Naive thymus-derived CD8-positive, alpha-beta T cell (primary cell): ENCODE measurements around the gene LILRB3. TPM values are rescaled to one million over a fixed set of nuclear protein-coding genes. Genes with fewer than 3 reads are reported as not detected.
"Not testable (repeated sequence)": the region's sequence is repeated elsewhere in the genome, so short reads cannot be mapped to it uniquely, and the experiment has no call there.

Experiments used
- ATAC-seq, 2 donors: fragments of 150-1000 bp; cut with Tn5 transposase in 1 of 2; sonication (Bioruptor Pico), chemical (Tn5 transposase) in 1 of 2; 1 replicate in 1 of 2; 2 replicates in 1 of 2; pipeline ENCODE4 v1.10.0; 2021; ENCODE audit warnings: mild to moderate bottlenecking in 2 of 2, moderate library complexity in 2 of 2
- POLR2A ChIA-PET: fragments of 350-600 bp; sonication (Branson Sonifier 250); formaldehyde crosslinking; loops from one replicate; lab custom pipeline; 2021; ENCODE audit warnings: antibody characterized with exemption; lab: Charles Lee
- DNase-seq, 10 donors: peaks; one replicate each; pipeline versions ENCODE4 v3.0.0 to v3.0.0-alpha.2; 2020 to 2022
- H3K27ac Mint-ChIP-seq, 10 donors: one replicate each; pipeline ENCODE4 v1.8.0; 2020 to 2022; ENCODE audit warnings: mild to moderate bottlenecking in 10 of 10, mixed read lengths in 10 of 10, moderate library complexity in 4 of 10, inconsistent platforms in 1 of 10
- H3K27me3 Mint-ChIP-seq, 5 donors: one replicate each; pipeline ENCODE4 v1.8.0; 2021 to 2022; ENCODE audit warnings: mixed read lengths in 5 of 5
- H3K36me3 Mint-ChIP-seq, 3 donors: one replicate each; pipeline ENCODE4 v1.8.0; 2020 to 2022; ENCODE audit warnings: mixed read lengths in 3 of 3, mild to moderate bottlenecking in 2 of 3, inconsistent platforms in 1 of 3
- H3K4me1 Mint-ChIP-seq, 4 donors: one replicate each; pipeline ENCODE4 v1.8.0; 2021 to 2022; ENCODE audit warnings: mixed read lengths in 4 of 4
- H3K4me3 Mint-ChIP-seq, 10 donors: one replicate each; pipeline ENCODE4 v1.8.0; 2020 to 2022; ENCODE audit warnings: mild to moderate bottlenecking in 10 of 10, mixed read lengths in 10 of 10, moderate library complexity in 6 of 10, inconsistent platforms in 1 of 10
- H3K9me3 Mint-ChIP-seq, 9 donors: one replicate each; pipeline ENCODE4 v1.8.0; 2020 to 2022; ENCODE audit warnings: mixed read lengths in 9 of 9, mild to moderate bottlenecking in 3 of 9, inconsistent platforms in 1 of 9, moderate library complexity in 1 of 9
- polyA plus RNA-seq, 3 donors: library from polyadenylated mRNA; unstranded; fragments of 300-500 nt; fragmentation: Illumina TruSeq; gene quantifications; one replicate each; pipeline ENCODE4 v1.2.3, GENCODE V29; 2021
- total RNA-seq, 8 experiments: library from RNA in 2 of 8; stranded (reverse) in 2 of 8; gene quantifications; one replicate each; pipeline ENCODE4 v1.2.3 and lab custom pipeline; 2021 to 2026

LILRB3 gene
- total and polyA plus RNA-seq, 5 experiments from 2014 or later = 0.62 TPM; not detected in 4

DNA sequence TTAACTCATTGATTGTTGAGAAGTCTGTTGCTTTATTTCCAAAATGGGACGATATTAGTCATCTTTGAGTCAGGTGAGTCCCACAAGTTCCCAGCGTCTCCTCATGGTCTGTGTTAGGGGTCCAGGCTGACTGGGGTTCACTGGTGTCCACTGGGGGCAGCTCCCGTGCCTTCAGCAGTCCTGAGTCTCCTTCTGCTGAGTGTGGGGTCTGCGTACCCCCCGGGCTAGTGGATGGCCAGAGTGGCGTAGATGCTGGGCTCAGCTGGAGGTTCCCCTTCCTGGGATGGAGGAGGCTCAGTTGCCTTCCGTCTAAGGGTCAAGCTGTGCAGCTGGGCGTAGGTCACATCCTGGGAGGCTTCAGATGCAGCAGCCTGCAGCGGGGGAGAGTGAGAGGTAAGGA, 5.9 kb downstream of the LILRB3 start:
- H3K27ac Mint-ChIP-seq = no peak overlapping the region
- H3K9me3 Mint-ChIP-seq = no peaks in the 10 kb centered on the region
- peaks cover 0 to 5% (median 0%) of the 10 kb centered on the region in 3 donors for H3K36me3 Mint-ChIP-seq
- DNase-seq (no peak), ATAC-seq (no peak)
- H3K27me3 Mint-ChIP-seq = peaks cover 0 to 4% (median 0%) of the 10 kb centered on the region in 5 donors
- no peak overlapping the region for H3K4me3 Mint-ChIP-seq
- POLR2A ChIA-PET = no interaction called here
- H3K4me1 Mint-ChIP-seq = peaks cover 0 to 4% (median 2%) of the 10 kb centered on the region in 4 donors

DNA sequence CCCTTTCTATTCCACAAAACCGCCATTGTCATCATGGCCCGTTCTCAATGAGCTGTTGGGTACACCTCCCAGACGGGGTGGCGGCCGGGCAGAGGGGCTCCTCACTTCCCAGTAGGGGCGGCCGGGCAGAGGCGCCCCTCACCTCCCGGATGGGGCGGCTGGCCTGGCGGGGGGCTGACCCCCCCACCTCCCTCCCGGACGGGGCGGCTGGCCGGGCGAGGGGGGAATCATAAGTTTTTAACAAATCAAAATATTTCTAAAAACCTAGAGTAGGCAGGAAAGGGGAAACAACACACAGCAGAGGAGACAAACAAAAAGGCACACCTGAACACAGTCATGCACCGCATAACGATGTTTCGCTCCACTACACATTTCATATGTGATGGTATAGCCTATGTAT, 8.1 kb downstream of the LILRB3 start:
- H3K9me3 Mint-ChIP-seq, H3K27me3 Mint-ChIP-seq, H3K27ac Mint-ChIP-seq, H3K4me3 Mint-ChIP-seq, POLR2A ChIA-PET, H3K36me3 Mint-ChIP-seq, DNase-seq, ATAC-seq: not testable (repeated sequence)
- peaks cover 12 to 21% (median 17%) of the 10 kb centered on the region in 4 donors for H3K4me1 Mint-ChIP-seq

DNA sequence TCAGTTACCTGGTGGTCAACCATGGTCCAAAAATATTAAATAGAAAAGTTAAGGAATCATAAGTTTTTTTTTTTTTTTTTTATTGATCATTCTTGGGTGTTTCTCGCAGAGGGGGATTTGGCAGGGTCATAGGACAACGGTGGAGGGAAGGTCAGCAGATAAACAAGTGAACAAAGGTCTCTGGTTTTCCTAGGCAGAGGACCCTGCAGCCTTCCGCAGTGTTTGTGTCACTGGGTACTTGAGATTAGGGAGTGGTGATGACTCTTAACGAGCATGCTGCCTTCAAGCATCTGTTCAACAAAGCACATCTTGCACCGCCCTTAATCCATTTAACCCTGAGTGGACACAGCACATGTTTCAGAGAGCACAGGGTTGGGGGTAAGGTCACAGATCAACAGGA, 8.6 kb downstream of the LILRB3 start:
- ATAC-seq, H3K27me3 Mint-ChIP-seq, H3K9me3 Mint-ChIP-seq, H3K27ac Mint-ChIP-seq, H3K36me3 Mint-ChIP-seq, H3K4me3 Mint-ChIP-seq, POLR2A ChIA-PET, DNase-seq: not testable (repeated sequence)
- H3K4me1 Mint-ChIP-seq = peaks cover 13 to 27% (median 22%) of the 10 kb centered on the region in 4 donors

DNA sequence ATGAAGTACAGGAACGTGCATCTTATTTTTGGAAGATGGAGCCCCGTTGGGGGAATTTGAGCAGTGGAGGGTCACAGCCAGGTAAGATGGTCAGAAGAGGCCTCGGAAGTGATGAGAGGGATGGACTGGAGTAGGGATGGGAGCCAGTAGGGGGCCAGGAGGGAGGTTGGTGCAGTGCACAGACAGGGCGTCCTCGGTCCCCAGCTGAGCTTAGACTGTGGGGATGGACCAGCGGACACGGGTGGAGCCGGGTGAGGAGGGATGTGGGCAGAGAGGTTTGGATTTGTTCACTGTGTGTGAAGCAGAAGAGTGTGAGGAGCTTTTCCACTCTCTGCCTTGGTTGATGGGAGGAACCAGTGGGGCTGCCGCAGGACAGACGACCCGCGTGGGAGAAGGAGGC, 11.6 kb downstream of the LILRB3 start:
- DNase-seq = no peak
- H3K27ac Mint-ChIP-seq = peak overlapping the region; percentile 34 to 93 (median 84)
- no peaks in the 10 kb centered on the region for H3K9me3 Mint-ChIP-seq
- H3K27me3 Mint-ChIP-seq = no peaks in the 10 kb centered on the region
- peaks cover 24 to 54% (median 51%) of the 10 kb centered on the region in 4 donors for H3K4me1 Mint-ChIP-seq
- POLR2A ChIA-PET = interaction anchor here (0.7 to 2.5 kb wide), 4 partner anchors 10 to 338 kb away, joined by 3 to 15 read pairs (median 6); partner anchors contain the start of genes MBOAT7 and RPS9
- H3K36me3 Mint-ChIP-seq = peaks cover 0 to 28% (median 3%) of the 10 kb centered on the region in 3 donors
- H3K4me3 Mint-ChIP-seq = peak overlapping the region in 9 of 10 donors; percentile 15 to 73 (median 56)
- no peak for ATAC-seq

DNA sequence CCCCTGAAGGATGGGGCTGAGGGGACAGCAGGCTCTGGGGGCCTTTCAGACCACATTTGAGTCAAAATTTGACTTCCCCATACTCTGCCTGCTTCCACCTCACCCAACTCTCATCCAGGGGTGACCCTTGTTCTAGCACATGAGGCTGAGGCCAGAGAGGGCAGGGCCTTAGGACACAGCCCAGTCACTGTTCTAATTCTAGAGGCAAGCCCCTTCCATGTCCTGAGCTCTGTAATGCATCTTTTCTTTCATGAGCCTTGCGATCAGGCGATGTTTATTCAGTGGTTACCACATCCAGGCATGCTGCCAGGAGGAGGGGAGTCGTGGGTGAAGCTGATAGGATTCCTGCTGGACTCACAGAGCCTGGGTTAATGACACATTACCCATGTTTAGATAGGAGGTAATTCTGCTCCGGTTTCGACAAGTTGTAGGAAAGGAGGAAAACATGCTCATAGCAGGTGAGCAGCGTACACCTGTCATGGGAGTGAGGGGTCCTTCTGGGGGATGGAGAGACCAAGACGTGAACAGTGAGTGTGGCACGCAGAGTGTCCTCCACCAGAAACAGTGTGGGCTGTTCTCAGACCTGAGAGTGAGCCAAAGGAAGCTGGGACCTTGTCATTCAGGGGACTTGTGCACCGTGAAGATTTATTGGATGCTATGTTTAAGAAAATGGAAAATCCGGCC, 12.9 kb downstream of the LILRB3 start:
- peaks cover 27 to 66% (median 63%) of the 10 kb centered on the region in 4 donors for H3K4me1 Mint-ChIP-seq
- H3K4me3 Mint-ChIP-seq = peak overlapping the region; percentile 30 to 81 (median 68)
- peaks cover 0 to 41% (median 11%) of the 10 kb centered on the region in 3 donors for H3K36me3 Mint-ChIP-seq
- H3K9me3 Mint-ChIP-seq = no peaks in the 10 kb centered on the region
- no peaks in the 10 kb centered on the region for H3K27me3 Mint-ChIP-seq
- ATAC-seq (no peak), DNase-seq (no peak)
- H3K27ac Mint-ChIP-seq = peak overlapping the region; percentile 25 to 93 (median 84)
- POLR2A ChIA-PET = interaction anchor here (2.1 to 2.5 kb wide), 3 partner anchors 9 to 21 kb away, joined by 8 to 15 read pairs (median 8); partner anchors contain the start of genes MBOAT7, RPS9 and TSEN34

DNA sequence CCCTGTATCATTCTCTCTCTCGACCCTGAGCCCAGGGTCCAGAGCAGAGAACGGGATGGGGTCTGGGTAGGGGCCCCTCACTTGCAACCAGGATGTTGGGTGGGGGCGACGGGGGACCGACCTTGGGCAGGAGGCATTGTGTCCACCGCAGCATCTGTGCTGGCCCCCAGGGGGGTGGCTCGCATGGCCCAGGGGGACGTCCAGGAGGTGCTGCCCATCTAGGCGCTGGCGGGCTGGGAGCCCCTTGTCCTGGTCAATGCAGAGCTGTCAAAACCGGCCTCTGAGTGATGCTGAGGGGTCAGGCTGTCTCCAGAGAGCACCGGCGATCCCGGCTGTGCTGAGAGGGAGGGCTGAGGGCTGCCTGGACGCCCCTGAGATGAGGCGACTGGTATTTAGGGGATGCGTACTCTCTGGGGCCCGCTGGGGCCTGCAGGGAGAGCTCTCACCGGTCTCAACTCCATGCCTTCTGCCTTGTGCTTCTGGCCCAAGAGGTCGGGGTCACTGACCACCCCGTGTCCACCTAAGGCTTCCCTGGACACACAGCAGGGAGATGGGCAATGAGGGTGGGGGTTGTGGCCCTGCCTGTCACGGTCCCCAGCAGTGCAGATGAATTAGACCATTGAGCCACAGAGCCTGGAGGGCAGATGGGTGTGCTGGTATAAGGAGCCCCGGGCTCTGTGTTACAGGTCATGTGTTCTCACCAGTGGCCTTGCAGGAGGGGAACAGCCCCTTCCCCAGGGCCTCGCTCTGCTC, 13.6 kb downstream of the LILRB3 start:
- H3K4me1 Mint-ChIP-seq = peaks cover 29 to 74% (median 69%) of the 10 kb centered on the region in 4 donors
- peaks cover 0 to 48% (median 12%) of the 10 kb centered on the region in 3 donors for H3K36me3 Mint-ChIP-seq
- peak overlapping the region in 8 of 10 donors; percentile 15 to 89 (median 68) for H3K27ac Mint-ChIP-seq
- H3K9me3 Mint-ChIP-seq = no peaks in the 10 kb centered on the region
- DNase-seq = no peak
- H3K4me3 Mint-ChIP-seq = peak overlapping the region in 8 of 10 donors; percentile 2 to 81 (median 46)
- no peaks in the 10 kb centered on the region for H3K27me3 Mint-ChIP-seq
- ATAC-seq = no peak
- POLR2A ChIA-PET = interaction anchor here (1.4 to 2.5 kb wide), 4 partner anchors 8 to 240 kb away, joined by 5 to 15 read pairs (median 8); partner anchors contain the start of genes LENG8, MBOAT7, RPS9 and TSEN34

DNA sequence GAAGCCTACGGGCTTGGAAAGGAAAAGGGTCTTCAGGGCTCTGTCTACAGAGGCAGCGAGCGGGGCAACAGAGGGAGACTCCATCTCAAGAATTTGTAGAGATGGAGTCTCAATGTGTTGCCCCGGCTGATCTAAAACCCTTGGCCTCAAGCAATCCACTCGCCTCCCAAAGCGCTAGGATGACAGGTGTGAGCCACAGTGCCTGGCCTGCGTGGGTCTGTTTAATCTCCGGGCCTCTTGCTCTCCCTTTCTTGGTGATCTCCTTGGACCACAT, 14.1 kb downstream of the LILRB3 start:
- POLR2A ChIA-PET = interaction anchor here (1.4 to 2.1 kb wide), 3 partner anchors 17 to 240 kb away, joined by 5 to 8 read pairs (median 7); partner anchors contain the start of genes LENG8 and TSEN34
- no peak for ATAC-seq
- Mint-ChIP-seq H3K4me3 (peak overlapping the region in 8 of 10 donors; percentile 19 to 74 (median 45)), H3K27ac (peak overlapping the region in 6 of 10 donors; percentile 15 to 86 (median 58)), H3K36me3 (peaks cover 0 to 53% (median 12%) of the 10 kb centered on the region in 3 donors), H3K27me3 (no peaks in the 10 kb centered on the region), H3K9me3 (no peaks in the 10 kb centered on the region), H3K4me1 (peaks cover 29 to 79% (median 72%) of the 10 kb centered on the region in 4 donors)
- no peak for DNase-seq

DNA sequence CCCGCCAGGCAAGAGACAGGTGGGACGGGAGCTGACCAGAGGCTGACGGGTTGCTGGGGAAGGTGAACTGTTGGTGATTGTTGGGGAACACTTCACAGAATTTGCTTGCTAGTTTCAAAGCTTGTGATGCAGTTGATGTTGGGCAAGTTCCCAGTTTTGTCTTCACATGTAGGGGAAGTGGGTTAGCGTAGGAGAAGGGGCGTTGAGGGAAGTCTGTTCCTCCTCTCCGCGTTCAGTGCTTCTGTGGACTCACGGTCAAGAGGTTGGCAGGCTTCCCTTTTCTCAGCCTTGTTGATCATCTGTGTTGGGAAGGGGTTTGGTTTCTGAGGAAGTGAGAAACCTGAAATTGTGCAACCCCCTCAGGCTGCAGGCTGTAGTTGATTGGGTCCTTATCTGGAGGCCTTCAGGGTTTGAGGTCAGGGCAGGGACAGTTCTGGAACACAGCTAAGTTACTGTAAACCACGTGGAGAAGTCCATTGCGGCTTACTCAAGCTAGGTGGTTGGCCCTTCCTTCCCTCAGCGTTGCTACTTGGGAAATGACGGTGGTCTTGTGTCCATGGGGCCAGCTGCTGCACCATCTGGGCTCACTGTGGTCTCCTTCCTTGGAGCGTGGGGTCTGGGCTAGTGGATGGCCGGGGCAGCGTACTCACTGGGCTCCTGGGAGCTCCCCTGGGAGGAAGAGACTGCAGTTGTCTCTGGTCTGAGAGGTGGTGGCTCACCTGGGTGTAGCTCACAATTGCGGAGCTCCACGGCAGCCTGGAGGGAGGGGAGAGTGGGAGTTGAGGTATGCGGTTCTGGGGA, 14.6 kb downstream of the LILRB3 start:
- Mint-ChIP-seq H3K36me3 (peaks cover 0 to 58% (median 13%) of the 10 kb centered on the region in 3 donors), H3K27me3 (no peaks in the 10 kb centered on the region), H3K9me3 (no peaks in the 10 kb centered on the region), H3K27ac (peak overlapping the region; percentile 19 to 89 (median 64)), H3K4me1 (peaks cover 29 to 84% (median 77%) of the 10 kb centered on the region in 4 donors), H3K4me3 (peak overlapping the region; percentile 22 to 74 (median 43))
- ATAC-seq (peak; percentile 4 to 46), DNase-seq (peak in 9 of 10 donors; percentile 21 to 72 (median 45))
- POLR2A ChIA-PET = interaction anchor here (0.9 to 1.4 kb wide), 3 partner anchors 17 to 241 kb away, joined by 3 to 7 read pairs (median 5); partner anchors contain the start of genes LENG8 and TSEN34

DNA sequence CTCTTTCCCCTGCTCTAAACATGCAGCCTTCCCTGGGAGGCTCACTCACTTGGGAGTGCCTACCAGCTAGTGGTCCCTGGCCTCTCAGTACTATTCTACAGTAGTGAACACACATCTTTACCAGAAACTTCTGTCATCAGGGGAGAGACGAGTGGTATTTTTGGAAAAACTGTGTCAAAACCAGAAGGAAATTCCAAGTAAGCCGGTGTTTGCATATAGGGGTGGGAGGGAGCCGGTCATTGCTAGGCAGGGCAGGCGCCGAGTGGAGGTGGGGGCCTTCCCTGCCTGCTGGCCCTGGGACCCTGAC, 15.2 kb downstream of the LILRB3 start:
- ATAC-seq = no peak
- POLR2A ChIA-PET = interaction anchor here (0.9 to 1.4 kb wide), 3 partner anchors 16 to 241 kb away, joined by 3 to 7 read pairs (median 5); partner anchors contain the start of genes LENG8 and TSEN34
- DNase-seq = no peak
- Mint-ChIP-seq H3K36me3 (peaks cover 0 to 64% (median 17%) of the 10 kb centered on the region in 3 donors), H3K27me3 (no peaks in the 10 kb centered on the region), H3K9me3 (no peaks in the 10 kb centered on the region), H3K4me3 (peak overlapping the region; percentile 22 to 74 (median 52)), H3K27ac (peak overlapping the region; percentile 0 to 89 (median 58)), H3K4me1 (peaks cover 29 to 89% (median 81%) of the 10 kb centered on the region in 4 donors)

DNA sequence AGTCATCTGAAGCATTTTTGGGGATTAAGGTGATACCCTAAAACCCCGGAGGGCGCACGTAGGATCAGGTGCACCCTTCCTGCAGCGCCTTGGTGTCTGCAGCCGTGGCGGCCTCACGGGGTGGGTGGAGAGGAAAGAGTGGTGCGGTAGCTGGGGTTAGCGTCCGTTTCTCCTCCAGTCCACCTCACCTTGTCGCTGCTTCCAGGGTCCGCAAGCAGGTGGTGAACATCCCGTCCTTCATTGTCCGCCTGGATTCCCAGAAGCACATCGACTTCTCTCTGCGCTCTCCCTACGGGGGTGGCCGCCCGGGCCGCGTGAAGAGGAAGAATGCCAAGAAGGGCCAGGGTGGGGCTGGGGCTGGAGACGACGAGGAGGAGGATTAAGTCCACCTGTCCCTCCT, 15.6 kb downstream of the LILRB3 start:
- not testable (repeated sequence) for H3K9me3 Mint-ChIP-seq, DNase-seq, H3K27me3 Mint-ChIP-seq, ATAC-seq
- POLR2A ChIA-PET = interaction anchor here (1.1 kb wide), 1 partner anchor 15 kb away, joined by 3 read pairs; no protein-coding TSS in a partner anchor
- peaks cover 0 to 68% (median 22%) of the 10 kb centered on the region in 3 donors for H3K36me3 Mint-ChIP-seq
- peak overlapping the region in 6 of 10 donors; percentile 19 to 77 (median 52) for H3K27ac Mint-ChIP-seq
- peak overlapping the region in 6 of 10 donors; percentile 41 to 66 (median 56) for H3K4me3 Mint-ChIP-seq
- H3K4me1 Mint-ChIP-seq = peaks cover 31 to 93% (median 86%) of the 10 kb centered on the region in 4 donors

DNA sequence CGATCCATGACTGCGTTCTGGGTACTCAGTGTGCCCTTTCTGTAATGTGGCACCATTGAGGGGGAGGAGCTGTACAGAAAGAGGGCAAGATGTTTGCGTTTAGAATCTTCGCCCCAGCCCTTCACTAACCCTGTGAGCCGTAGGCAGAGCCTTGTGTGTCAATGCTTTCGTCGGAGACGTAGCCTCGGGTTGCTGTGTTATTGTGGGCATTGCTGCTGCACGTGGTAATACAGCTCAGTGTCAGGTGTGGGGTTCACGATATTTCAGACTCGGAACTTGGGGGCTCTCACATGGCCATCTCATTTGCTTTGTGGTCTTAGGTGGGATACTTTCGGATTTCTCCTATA, 16.0 kb downstream of the LILRB3 start:
- POLR2A ChIA-PET = interaction anchor here (1.1 kb wide), 1 partner anchor 15 kb away, joined by 3 read pairs; no protein-coding TSS in a partner anchor
- Mint-ChIP-seq H3K9me3 (no peaks in the 10 kb centered on the region), H3K27me3 (no peaks in the 10 kb centered on the region), H3K36me3 (peaks cover 0 to 72% (median 23%) of the 10 kb centered on the region in 3 donors), H3K4me1 (peaks cover 31 to 96% (median 88%) of the 10 kb centered on the region in 4 donors), H3K4me3 (peak overlapping the region in 5 of 10 donors; percentile 12 to 58 (median 26)), H3K27ac (peak overlapping the region in 2 of 10 donors; percentile 24 to 52)
- ATAC-seq (no peak), DNase-seq (no peak)
